HG03108 (cell line): Measurements from ENCODE around the gene RNF224.

Experiments
- ATAC-seq: cut with Tn5 transposase; IDR thresholded peaks from one replicate; pipeline ENCODE4 v1.9.1; 2021; ENCODE audit warnings: moderate library complexity; ENCODE audit not compliant: unreplicated experiment

Gene RNF224

DNA sequence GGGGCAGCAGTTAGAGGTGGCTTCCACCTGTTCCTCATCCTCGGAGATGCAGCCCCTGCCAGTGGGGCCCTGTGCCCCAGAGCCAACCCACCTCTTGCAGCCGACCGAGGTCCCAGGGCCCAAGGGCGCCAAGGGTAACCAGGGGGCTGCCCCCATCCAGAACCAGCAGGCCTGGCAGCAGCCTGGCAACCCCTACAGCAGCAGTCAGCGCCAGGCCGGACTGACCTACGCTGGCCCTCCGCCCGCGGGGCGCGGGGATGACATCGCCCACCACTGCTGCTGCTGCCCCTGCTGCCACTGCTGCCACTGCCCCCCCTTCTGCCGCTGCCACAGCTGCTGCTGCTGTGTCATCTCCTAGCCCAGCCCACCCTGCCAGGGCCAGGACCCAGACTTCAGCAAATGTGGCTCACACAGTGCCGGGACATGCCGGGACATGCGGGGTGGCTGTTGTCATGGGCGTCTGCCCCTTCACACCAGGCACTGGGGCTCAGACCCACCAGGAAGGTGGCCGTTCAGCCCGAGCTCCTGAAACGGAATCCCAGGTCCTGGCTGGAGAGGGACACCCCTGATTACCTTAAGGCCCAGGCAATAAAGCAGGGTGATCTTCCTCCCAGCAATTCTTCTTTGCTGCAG is 1.5 kb upstream of the RNF224 start:
- ATAC-seq, result no peak

DNA sequence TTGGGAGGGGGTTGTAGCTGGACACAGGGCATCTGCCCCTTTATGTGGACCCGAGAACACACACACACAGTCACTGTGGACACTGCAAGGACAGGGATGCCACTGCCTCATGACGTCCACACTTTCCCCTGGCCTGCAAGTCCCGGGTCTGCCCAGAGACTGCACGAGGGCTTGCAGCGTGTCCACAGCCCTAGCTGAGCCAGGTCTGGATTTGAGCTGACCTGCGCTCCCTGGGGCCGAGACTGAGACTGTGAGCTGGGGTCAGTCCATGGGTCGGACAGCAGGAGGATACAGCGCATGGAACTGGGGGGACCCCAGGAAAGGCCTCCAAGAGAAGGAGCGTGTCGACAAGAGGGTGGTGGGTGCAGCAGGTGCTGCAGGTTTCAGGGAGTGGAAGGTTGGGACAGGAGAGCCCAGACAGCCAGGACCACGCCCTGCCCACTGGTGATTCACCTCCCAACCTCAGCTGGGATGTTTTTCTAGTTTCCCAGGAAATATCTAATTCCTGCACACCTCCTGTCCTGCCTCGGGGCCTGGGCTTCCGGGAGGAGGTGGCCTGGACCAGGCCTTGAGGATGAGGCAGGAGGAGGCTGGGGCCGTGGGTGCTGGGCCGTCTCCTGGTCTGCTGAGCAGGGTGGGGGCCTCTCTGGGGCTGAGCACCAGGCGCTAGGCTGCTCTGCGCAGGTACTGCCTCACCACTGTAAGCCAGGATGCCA is 806 bp upstream of the RNF224 start:
- ATAC-seq, result no peak

DNA sequence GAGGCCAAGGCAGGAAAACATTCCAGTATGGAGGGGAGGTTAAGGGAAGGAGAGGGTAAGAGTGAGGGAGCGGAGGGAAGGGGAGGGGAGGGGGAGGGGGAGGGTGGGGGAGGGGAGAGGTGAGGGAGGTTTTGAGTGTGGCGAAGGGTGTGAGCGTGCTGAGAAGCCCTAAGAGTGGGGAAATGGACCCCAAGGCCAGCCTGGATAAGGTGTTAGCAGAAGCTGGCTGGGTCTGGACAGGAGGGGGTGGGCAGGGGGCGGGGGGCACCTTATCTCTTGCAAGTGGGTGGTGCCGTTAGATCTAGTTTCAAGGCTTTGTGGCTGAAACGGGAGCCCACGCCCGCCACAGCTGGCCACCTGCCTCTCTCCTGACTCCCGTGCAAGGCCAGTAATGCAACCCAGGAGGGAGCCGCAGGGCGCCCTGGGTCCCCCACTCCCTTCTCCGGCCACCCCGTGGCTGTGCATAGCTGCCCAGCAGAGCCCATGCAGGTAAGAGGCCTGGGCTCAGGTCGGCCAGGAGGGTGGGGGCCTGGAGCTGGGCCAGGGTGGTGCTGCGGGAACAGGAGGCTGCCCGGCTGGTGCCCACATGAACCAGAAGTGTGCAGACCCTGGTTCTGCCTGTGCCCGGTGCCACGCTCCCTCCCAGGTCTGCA is 677 bp downstream of the RNF224 start:
- no peak for ATAC-seq

DNA sequence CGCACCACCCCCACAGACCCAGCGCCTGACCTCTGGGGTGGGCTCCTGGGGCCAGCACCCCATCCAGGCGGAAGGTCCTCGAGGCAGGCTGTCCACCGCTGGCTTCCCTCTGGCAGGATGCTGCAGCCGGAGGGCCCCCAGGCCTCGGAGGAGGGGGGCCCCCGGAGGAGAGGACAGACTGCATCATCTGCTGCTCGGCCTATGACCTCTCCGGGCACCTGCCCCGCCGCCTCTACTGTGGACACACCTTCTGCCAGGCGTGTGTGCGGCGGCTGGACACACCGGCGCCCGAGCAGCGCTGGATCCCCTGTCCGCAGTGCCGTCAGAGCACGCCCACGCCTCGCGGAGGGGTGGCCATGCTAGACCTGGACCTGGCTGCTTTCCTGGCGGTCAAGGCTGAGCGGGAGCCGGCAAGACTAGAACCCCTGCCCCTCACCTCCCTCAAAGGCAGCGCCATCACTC is 1.2 kb downstream of the RNF224 start:
- no peak for ATAC-seq

DNA sequence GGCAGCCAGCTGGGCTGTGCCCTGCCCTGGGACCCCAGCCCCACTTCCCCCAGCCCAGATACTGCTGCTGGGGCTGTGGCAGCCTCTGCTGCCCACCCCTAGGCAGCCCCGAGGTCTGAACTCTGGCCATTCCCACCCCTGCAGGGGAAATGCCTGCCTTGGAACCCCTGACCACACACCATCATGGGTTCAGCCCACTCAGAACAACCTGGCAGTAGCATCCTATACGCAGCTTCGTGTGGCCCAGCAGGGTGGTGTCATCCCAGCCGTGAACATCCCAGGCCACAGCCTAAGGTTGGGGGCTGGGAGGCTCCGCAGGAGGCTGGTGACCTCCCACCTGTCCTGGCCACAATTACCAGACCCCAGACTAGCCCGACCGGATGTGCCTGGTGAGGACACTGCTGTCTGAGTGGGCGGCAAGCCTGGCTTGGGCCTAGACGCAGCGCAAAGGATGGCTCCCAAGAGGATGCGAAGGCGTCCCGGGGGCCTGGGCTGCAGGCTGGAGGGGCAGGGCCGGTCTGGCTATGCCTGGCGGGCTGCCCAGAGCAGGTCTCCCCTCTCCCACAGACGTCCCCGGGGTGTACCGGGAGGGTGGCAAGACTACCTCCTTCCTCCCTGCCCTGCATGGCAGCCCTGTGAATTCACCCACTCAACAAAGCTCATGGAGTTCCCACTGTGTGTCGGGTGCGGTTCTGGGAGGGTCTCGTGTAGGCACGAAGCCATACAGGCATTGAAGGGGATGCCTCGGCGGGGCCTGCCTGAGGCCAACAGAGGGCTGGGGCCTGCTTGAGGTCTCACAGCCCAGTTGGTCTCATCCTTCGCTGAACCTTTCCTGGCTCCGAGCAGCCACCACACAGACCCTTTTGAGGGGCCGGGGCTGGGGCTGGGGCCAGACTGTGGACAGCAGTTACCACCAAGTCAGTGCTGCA is 1.9 kb downstream of the RNF224 start:
- no peak for ATAC-seq

DNA sequence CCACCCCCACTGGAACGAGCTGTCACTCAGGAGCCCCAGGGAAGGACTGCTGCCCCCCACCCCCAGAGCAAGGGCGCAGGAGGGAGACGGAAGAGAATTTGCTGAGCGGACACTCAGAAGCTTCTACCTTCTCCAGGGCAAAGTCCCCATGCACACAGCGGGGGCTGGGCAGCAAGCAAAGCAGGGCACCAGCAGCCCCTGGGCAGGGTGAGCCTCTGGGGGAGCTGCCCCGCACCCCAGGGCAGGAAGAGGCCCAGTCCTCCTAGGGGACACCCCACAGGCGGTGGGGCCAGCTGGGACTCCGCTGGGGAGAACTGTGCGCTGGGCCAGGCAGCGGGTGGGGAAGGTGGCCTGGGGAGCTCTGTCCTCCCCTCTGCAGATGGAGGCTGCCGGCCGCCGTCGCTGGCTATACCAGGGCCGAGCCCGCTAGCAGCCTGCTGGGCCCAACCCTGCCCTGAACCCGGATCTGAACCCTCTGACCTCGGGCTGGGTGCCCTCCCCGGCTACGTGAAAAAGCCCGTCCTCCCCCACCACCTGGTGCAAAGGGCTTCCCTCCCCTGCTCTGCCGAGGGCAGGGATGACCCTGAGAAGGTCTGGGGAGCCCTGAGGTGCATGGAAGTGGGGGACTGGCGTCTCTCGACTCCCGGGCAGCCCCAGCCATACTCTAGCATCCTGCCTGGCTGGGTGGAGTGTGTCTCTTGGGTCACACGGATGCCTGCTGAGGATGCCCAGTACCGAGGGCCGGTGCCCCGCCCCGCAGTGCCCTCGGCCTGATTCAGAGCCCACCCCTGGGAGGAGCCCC is 2.8 kb downstream of the RNF224 start:
- no peak for ATAC-seq

DNA sequence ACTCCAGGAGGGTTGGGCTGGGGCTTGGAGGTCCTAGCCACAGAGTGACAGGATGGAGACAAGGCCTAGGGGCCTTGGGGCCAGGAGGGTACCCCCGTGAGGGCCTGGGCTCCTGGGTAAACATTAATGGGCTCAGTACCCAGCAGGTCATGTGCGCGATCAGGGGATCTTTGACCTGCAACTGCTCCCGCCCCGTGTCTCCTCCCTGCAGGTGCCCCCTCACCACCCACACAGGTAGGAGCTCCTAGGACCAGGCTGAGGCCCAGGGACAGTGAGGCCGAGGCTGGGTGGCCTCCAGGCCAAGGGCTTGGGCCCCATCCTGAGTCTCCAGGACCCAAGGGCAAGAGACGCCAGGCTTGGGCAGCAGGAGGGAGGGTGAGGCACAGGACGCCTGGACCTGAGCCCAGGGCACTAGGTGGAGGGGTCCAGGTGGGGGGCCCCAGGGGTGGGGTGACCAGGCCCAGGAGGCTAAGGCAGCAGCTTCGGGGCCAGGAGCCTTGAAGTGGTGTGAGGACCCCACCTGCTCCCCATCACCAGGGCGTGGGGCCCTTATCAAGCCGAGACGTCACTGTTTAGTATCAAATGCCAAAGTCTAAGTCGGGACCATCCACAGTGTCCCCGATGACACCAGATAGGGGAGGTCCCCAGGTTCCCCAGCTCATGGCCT is 3.5 kb downstream of the RNF224 start, which contains the start of gene SLC34A3:
TSS of gene SLC34A3 (plus strand) at position 197 of the 667 bp plus-strand sequence. CDS start 802 bp downstream, outside the sequence.
- ATAC-seq, result no peak

DNA sequence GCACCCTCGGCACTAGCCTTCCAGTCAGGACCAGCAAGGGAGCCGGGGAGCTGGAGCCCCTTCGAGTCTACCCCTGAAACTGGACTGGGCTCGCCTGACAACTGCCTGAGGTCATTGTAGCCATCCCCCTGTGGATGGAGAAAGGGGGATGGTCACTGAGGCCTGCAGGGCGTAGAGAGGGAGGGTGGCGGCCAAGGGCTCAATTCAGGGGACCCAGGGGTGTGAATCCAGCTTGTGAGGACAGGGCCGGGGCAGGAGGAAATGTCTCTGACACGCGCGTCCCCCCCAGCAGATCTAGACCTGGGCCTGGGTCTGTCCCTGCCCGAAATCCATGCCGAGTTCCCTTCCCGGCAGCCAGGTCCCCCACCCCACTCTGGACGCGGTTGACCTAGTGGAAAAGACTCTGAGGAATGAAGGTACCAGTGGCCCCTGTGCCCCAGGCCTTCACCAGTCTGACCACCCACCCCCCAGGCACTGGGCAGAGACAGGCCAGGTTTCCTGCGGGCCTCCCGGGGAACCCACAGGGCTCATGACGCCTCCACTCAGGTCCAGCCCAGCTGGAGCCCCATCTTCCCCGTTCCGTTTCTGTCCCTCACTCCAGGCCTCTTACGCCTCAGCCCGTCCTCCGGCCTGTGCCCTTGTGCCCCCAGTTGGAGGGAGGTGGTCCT is 4.2 kb downstream of the RNF224 start:
- ATAC-seq, result no peak

DNA sequence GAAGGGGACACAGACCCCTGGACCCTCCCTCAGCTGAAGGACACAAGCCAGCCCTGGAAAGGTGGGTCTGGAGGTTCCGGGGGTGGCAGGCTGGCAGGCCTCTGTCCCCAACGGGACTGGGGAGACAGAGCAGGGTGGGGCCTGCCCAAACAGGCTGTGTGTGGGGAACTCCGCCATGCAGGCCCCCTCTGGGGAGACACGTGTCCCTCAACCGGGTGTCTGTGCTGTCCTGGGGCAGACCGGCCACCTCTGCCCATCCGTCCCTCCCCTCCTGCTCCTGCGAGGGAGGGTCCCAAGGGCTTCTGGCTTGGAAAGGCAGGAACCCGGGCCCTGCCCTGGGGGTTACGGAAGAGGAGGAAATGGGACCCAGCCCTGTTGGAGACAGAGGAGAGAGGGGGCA is 4.8 kb downstream of the RNF224 start:
- no peak for ATAC-seq

DNA sequence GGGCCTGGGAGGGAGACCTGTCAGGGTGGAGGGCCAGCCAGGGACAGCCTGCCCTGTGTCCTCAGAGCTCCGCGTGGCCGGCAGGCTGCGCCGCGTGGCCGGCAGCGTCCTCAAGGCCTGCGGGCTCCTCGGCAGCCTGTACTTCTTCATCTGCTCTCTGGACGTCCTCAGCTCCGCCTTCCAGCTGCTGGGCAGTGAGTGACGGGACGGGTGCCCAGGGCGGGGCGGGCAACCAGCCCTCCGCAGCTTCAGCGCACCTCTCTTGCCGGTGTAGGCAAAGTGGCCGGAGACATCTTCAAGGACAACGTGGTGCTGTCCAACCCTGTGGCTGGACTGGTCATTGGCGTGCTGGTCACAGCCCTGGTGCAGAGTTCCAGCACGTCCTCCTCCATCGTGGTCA is 5.2 kb downstream of the RNF224 start:
- ATAC-seq, result no peak

DNA sequence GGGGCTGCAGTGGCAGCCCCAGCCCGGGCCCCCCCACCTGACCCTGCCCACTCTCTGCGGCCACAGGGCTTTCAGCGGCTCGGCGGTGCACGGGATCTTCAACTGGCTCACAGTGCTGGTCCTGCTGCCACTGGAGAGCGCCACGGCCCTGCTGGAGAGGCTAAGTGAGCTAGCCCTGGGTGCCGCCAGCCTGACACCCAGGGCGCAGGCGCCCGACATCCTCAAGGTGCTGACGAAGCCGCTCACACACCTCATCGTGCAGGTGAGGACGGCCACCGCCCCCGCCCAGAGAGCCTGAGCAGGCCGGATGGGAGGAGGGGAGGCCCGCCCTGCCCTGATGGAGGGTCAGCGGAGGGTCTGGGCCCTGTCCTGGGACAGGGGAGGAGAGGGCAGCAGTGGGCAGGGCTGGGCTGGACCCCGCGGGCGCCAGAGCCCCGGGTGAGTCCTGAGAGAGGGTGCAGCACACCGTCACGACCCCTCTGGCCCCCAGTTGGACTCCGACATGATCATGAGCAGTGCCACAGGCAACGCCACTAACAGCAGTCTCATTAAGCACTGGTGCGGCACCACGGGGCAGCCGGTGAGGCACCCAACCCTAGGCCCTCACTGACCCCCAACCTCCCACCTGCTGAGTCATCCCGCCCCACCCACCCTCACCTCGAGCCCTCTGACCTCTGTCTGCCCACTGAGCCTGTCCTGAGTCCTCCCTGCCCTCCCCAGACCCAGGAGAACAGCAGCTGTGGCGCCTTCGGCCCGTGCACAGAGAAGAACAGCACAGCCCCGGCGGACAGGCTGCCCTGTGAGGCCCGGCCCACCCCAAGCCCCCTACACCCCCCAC is 6.1 kb downstream of the RNF224 start:
- ATAC-seq, result no peak

DNA sequence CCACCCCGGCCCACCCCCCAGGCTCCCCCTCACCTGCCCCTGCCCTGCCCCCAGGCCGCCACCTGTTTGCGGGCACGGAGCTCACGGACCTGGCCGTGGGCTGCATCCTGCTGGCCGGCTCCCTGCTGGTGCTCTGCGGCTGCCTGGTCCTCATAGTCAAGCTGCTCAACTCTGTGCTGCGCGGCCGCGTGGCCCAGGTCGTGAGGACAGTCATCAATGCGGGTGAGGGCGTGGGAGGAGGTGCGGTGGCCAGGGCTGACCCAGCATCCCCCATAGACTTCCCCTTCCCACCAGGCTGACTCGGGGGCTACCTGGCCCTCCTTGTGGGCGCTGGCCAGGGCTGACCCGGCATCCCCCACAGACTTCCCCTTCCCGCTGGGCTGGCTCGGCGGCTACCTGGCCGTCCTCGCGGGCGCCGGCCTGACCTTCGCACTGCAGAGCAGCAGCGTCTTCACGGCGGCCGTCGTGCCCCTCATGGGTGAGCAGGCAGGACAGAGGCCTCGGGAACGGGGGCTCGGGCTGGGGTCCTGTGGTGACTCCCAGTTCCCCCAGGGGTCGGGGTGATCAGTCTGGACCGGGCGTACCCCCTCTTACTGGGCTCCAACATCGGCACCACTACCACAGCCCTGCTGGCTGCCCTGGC is 6.9 kb downstream of the RNF224 start:
- ATAC-seq, result no peak

DNA sequence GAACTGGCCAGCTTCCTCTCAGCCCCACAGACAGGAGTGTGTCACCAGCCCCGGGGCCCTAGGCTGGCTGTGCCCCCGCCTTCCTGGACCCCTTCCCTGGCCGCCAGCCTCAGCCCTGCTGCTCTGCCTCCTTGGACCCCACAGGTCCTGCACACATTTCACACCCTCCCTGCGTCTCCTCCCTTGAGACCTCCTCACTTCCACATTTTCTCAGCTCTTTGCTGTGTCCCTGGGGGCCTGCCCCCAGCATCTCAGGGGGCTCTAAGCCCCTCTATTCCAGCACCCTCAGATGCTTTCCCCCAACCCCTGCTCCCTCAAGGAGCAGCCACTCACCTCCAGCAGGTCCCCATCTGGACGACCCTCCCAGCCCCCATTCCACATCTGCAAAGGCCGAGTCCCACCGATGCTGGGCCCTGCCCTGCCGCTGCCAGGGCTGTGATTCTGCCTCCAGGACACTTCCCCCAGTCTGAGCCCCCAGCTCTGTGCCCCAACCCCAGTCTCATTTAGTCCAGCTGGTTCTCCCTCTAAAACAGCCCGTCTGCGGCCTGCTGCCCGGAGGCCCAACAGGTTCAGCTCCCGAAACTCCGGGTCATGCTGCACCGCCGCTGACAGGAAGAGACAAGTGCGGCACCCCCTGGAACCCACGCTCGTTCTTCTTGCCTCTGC is 7.6 kb downstream of the RNF224 start:
- no peak for ATAC-seq

DNA sequence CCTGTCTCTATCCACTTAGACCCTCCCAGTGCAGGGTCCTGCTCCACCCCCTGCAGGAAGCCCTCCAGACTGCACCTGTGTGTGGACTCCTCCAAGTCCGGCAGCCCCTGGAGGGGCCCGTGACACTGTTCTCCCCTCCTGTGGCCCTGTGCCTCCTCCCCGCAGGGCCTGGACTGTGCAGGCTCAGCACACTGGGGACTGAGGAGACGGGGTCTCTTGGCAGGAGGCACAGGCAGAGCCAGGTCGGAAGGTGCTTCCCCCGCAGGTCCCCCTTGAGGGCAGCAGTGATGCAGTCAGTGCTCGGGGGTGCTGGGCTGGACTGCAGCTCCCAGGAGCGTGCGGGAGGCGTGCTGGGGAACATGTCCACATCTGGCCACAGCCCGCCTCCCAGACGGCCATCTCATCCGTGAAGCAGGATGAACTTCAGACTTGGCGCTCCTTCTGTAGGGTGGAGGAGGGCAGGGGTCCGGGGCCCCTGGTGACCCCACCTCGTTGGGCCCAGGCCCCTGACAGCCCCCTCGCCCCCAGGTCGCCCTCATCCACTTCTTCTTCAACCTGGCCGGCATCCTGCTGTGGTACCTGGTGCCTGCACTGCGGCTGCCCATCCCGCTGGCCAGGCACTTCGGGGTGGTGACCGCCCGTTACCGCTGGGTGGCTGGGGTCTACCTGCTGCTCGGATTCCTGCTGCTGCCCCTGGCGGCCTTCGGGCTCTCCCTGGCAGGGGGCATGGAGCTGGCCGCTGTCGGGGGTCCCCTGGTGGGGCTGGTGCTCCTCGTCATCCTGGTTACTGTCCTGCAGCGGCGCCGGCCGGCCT is 8.3 kb downstream of the RNF224 start:
- no peak for ATAC-seq

DNA sequence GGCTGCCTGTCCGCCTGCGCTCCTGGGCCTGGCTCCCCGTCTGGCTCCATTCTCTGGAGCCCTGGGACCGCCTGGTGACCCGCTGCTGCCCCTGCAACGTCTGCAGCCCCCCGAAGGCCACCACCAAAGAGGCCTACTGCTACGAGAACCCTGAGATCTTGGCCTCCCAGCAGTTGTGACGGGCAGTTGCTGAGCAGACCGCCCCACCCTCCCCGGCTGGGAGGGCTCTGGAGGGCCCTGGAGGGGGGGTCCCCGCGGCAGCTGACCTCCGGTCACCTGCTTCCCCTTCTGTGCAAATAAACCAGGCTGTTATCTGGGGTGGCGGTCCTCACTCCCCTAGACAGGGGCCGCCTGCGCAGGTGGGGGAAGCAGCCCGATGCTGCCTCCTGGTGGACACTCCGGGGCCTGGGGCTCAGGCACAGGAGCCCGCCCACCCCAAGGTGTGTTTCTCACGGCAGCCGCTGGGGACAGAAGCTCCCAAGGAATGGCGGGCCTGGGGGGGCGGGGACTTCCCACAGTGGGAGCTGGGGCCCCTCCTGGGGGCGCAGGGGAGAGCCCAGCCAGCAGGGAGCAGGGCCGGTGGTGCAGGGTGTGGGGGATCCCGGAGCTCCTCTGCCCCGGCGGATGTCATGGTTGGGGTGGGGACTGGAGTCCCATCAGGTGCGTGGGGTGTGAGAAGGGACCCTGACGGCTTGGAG is 9.1 kb downstream of the RNF224 start:
- no peak for ATAC-seq

DNA sequence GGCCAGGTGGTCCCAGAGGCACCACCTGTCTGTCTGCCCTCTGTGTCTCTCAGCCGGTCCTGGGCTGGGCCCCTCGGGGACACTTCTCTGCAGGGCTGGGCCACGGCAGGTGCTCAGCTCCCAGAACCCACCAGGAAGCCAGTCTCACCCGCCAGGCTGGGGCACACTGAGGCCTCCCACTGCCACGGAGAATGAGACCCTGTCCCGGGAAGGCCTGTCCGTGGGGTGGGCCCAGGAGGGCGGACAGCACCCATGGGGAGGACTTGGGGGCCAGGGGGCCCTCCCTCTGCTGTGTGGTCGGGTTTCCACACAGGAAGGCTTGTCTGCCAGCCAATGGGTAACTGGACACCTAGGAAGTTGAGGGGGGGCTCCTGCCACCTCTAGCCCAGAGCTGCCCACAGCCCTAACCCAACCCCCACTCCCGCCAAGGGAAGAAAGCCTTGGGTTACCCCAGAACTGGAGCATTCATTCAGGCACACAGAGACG is 9.7 kb downstream of the RNF224 start:
- no peak for ATAC-seq
